ENCODE data around the gene ZNF441. TPM values are rescaled to one million over a fixed set of nuclear protein-coding genes. Genes with fewer than 3 reads are reported as not detected.

ZNF441 gene
- total and polyA plus RNA-seq, 10 of the 15 experiments (the other 5 are each of a cell fraction or from before 2014, with no cell fraction given): 1.0 to 9.4 (median 4.3) TPM

GRCh38 chr19:11798391-11799330, 31.9 kb downstream of the ZNF441 start, which contains the start of gene ZNF491 (continued):
- no peak for TF ChIP-seq ZBTB11 (CRISPR knock-in tag; IDR thresholded peaks at IDR 0.05)
- TF ChIP-seq ATF3 (IDR thresholded peaks at IDR 0.05; ENCODE audit: borderline replicate concordance, extremely low read depth, low read depth, low read length): no peak
- no peak for TF ChIP-seq EGR1 (IDR thresholded peaks at IDR 0.05; ENCODE audit: borderline replicate concordance in 1 of 2, low read depth in 2 of 2, low read length in 2 of 2)
- TF ChIP-seq NFIC (IDR thresholded peaks at IDR 0.05; ENCODE audit: low read depth, low read length): no peak
- TF ChIP-seq RCOR1 (conservative IDR thresholded peaks at IDR 0.05; ENCODE audit: low read depth, low read length): no peak
- no peak for TF ChIP-seq ZBTB4 (CRISPR knock-in tag; IDR thresholded peaks at IDR 0.05)
- no peak for TF ChIP-seq BCL3 (IDR thresholded peaks at IDR 0.05; ENCODE audit: borderline replicate concordance, insufficient read depth, low read depth, low read length, poor library complexity, severe bottlenecking)
- no peak for TF ChIP-seq CBFB (IDR thresholded peaks at IDR 0.05; ENCODE audit: low read depth)
- TF ChIP-seq SUPT20H (IDR thresholded peaks at IDR 0.05; ENCODE audit: borderline replicate concordance, control insufficient read depth, low read depth, low read length): no peak
- no peak for TF ChIP-seq RUNX3 (IDR thresholded peaks at IDR 0.05; ENCODE audit: low read length)
- no peak for TF ChIP-seq STAT3 (IDR thresholded peaks at IDR 0.05; ENCODE audit: low read depth, low read length)
- TF ChIP-seq RFX5 (IDR thresholded peaks at IDR 0.05; ENCODE audit: low read depth, low read length): peak; percentile 59
- TF ChIP-seq MEF2A (IDR thresholded peaks at IDR 0.05; ENCODE audit: insufficient read depth, low read depth, low read length): no peak
- TF ChIP-seq RELB (IDR thresholded peaks at IDR 0.05; ENCODE audit: low read depth): no peak
- no peak for TF ChIP-seq NR2C1 (IDR thresholded peaks at IDR 0.05)
- TF ChIP-seq YBX1 (IDR thresholded peaks at IDR 0.05): no peak
- TF ChIP-seq PML (IDR thresholded peaks at IDR 0.05; ENCODE audit: low read length): no peak
- TF ChIP-seq NFYA (IDR thresholded peaks at IDR 0.05; ENCODE audit: borderline replicate concordance, low read depth, low read length): no peak
